ENCODE data around the gene PAX7.

DNA sequence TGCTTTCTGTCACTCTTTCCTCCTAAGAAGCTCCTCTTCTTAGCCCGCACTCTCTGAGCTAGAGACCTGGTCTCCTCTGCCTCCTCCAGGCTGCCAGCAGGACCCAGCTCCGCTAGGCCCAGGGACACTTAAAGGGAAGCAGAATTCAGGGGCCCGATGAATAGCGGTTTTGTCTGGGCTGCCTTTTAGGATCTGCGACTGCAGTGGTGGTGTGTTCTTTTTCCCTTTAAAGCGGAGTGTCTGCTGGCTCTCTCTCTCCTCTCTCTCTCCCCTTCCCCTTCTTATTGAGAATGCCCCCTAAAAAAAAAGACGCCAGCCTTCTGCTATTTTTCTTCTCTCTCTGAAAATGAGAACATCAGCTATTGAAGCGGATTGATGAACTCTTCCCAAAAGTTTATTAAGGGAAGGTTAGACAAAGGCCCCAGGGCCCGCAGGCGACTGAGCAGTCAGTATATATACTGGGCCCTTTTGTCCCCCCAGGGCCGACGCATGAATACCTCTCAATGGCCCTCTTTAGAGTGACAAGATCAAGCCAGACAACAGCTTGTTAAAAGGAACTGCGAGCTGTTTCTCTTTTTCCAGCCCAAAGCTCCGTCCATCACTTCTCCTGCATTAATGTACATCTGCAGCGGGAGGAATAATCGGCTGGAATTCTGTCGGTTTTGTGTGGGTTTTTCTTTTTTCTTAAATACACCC is 27.0 kb downstream of the PAX7 start:
- TF ChIP-seq, protein P1, sequence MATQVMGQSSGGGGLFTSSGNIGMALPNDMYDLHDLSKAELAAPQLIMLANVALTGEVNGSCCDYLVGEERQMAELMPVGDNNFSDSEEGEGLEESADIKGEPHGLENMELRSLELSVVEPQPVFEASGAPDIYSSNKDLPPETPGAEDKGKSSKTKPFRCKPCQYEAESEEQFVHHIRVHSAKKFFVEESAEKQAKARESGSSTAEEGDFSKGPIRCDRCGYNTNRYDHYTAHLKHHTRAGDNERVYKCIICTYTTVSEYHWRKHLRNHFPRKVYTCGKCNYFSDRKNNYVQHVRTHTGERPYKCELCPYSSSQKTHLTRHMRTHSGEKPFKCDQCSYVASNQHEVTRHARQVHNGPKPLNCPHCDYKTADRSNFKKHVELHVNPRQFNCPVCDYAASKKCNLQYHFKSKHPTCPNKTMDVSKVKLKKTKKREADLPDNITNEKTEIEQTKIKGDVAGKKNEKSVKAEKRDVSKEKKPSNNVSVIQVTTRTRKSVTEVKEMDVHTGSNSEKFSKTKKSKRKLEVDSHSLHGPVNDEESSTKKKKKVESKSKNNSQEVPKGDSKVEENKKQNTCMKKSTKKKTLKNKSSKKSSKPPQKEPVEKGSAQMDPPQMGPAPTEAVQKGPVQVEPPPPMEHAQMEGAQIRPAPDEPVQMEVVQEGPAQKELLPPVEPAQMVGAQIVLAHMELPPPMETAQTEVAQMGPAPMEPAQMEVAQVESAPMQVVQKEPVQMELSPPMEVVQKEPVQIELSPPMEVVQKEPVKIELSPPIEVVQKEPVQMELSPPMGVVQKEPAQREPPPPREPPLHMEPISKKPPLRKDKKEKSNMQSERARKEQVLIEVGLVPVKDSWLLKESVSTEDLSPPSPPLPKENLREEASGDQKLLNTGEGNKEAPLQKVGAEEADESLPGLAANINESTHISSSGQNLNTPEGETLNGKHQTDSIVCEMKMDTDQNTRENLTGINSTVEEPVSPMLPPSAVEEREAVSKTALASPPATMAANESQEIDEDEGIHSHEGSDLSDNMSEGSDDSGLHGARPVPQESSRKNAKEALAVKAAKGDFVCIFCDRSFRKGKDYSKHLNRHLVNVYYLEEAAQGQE (IDR thresholded peaks at IDR 0.05; ENCODE audit: low read depth), result no peak
- TF ChIP-seq, protein P2, sequence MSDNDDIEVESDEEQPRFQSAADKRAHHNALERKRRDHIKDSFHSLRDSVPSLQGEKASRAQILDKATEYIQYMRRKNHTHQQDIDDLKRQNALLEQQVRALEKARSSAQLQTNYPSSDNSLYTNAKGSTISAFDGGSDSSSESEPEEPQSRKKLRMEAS (IDR thresholded peaks at IDR 0.05), result no peak
- no peak for TF ChIP-seq TEAD4 (IDR thresholded peaks at IDR 0.05)
- TF ChIP-seq EP300 (IDR thresholded peaks at IDR 0.05; ENCODE audit: borderline replicate concordance), result no peak
- no peak for TF ChIP-seq YY1 (IDR thresholded peaks at IDR 0.05; ENCODE audit: low read depth)
- no peak for TF ChIP-seq TCF12 (IDR thresholded peaks at IDR 0.05; ENCODE audit: low read depth)
- TF ChIP-seq TAF1 (IDR thresholded peaks at IDR 0.05; ENCODE audit: low read depth), result no peak
- TF ChIP-seq, protein P3, sequence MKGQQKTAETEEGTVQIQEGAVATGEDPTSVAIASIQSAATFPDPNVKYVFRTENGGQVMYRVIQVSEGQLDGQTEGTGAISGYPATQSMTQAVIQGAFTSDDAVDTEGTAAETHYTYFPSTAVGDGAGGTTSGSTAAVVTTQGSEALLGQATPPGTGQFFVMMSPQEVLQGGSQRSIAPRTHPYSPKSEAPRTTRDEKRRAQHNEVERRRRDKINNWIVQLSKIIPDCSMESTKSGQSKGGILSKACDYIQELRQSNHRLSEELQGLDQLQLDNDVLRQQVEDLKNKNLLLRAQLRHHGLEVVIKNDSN (IDR thresholded peaks at IDR 0.05), result no peak
